Stimulated activated CD8-positive, alpha-beta memory T cell treated with anti-CD3 and anti-CD28 coated beads, Interleukin-7, amount 100 ng/mL, for 24 hours (primary cell): ENCODE results near the gene GNB1.
"Not testable (repeated sequence)": the region's sequence is repeated elsewhere in the genome, so short reads cannot be mapped to it uniquely, and the experiment has no call there.

Experiments
- DNase-seq: peaks from one replicate; pipeline ENCODE4 v3.0.0-alpha.2; 2020; ENCODE audit warnings: low read depth

The GNB1 gene

GRCh38 chr1:1760715-1761114 lies 130.2 kb downstream of the GNB1 start:
- DNase-seq = no peak

GRCh38 chr1:1760345-1760650 lies 130.6 kb downstream of the GNB1 start:
- no peak for DNase-seq

- DNase-seq = no peak
Measured at GRCh38 chr1:1759456-1760344, 131.2 kb downstream of the GNB1 start.

GRCh38 chr1:1758692-1759455 lies 132.0 kb downstream of the GNB1 start:
- no peak for DNase-seq

- no peak for DNase-seq
Measured at GRCh38 chr1:1758059-1758621, 132.7 kb downstream of the GNB1 start.

- DNase-seq = no peak
Measured at GRCh38 chr1:1757422-1758058, 133.3 kb downstream of the GNB1 start.

- DNase-seq = no peak
Measured at GRCh38 chr1:1756661-1757421, 134.0 kb downstream of the GNB1 start.

GRCh38 chr1:1755852-1756251 lies 135.0 kb downstream of the GNB1 start:
- no peak for DNase-seq

- no peak for DNase-seq
Measured at GRCh38 chr1:1755426-1755825, 135.5 kb downstream of the GNB1 start.

- no peak for DNase-seq
Measured at GRCh38 chr1:1754051-1754815, 136.7 kb downstream of the GNB1 start.

- DNase-seq = no peak
Measured at GRCh38 chr1:1753607-1754005, 137.3 kb downstream of the GNB1 start.

- no peak for DNase-seq
Measured at GRCh38 chr1:1752636-1753606, 138.0 kb downstream of the GNB1 start.

GRCh38 chr1:1752190-1752589 lies 138.7 kb downstream of the GNB1 start:
- DNase-seq = no peak

- DNase-seq = not testable (repeated sequence)
Measured at GRCh38 chr1:1749941-1750340, 140.9 kb downstream of the GNB1 start.

GRCh38 chr1:1748686-1749321 lies 142.1 kb downstream of the GNB1 start:
- no peak for DNase-seq

GRCh38 chr1:1746566-1746909 lies 144.3 kb downstream of the GNB1 start:
- DNase-seq = not testable (repeated sequence)

- DNase-seq = peak; percentile 76
Measured at GRCh38 chr1:1745651-1746565, 145.0 kb downstream of the GNB1 start.

GRCh38 chr1:1742529-1742928 lies 148.4 kb downstream of the GNB1 start:
- DNase-seq = not testable (repeated sequence)
